ENCODE measurements around the gene MUC6. TPM values are rescaled to one million over a fixed set of nuclear protein-coding genes. Genes with fewer than 3 reads are reported as not detected.

MUC6 gene
- total and polyA plus RNA-seq, 12 donors: 0.01 to 0.07 TPM; not detected in 10

DNA sequence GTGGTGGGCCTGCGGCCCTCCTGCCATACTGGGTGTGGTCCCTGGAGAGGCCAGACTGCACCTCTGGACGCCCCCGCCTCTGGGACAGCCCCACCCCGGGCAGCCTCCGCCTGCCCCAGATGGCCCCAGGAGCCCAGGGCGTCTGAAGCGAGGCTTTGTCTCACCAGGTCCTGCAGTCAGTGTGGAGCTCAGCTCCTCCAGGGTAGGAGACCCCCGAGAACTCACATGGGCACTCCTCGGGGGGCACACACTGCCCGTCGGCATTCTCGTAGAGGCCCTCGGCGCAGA, 10.4 kb downstream of the MUC6 start:
- no peak for DNase-seq

DNA sequence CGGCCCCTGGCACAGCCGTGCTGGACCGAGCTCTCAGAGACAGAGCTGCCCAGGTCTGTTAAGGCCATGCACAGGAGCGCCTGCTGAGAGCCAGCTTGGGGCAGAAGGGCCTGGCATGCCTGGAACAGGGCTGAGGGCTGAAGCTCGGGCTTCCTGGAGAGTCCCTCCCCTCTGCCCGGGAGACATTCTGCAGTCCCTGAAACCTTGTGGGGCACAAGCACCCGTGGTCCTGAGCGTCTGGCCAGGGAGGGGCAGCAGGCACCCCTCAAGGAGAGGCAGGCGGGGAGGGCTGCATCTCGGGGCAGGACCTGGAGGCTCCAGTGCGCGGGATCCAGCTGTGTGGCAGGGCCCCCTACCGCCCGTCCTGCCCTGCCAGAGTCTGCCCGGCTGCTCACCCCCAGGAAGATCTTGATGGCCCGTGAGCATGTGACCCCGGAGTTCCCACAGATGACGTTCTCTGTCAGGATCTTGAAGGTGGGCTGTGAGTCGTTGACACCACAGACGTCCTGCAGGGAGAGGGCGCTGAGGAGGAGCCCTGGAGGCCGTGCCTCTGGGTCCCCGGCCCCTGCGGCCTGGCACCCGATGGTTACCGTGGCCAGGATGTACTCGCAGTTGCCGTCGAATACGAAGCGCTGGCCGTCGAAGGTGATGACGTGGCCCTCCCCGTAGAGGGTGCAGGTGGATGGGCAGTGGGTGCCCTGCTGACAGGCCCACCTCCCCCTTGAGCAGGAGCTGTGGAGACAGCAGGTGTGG, 10.9 kb downstream of the MUC6 start:
- no peak overlapping the region for H3K27ac ChIP-seq
- no peaks in the 10 kb centered on the region for H3K36me3 ChIP-seq
- H3K9me3 ChIP-seq: no peaks in the 10 kb centered on the region
- DNase-seq (no peak), ATAC-seq (no peak)
- no peaks in the 10 kb centered on the region for H3K4me1 ChIP-seq
- no peaks in the 10 kb centered on the region for H3K27me3 ChIP-seq
- whole genome bisulfite sequencing, 2 donors: 71 to 72% methylated on average over 35 of the region's 35 CpGs
- TF ChIP-seq, protein P1, sequence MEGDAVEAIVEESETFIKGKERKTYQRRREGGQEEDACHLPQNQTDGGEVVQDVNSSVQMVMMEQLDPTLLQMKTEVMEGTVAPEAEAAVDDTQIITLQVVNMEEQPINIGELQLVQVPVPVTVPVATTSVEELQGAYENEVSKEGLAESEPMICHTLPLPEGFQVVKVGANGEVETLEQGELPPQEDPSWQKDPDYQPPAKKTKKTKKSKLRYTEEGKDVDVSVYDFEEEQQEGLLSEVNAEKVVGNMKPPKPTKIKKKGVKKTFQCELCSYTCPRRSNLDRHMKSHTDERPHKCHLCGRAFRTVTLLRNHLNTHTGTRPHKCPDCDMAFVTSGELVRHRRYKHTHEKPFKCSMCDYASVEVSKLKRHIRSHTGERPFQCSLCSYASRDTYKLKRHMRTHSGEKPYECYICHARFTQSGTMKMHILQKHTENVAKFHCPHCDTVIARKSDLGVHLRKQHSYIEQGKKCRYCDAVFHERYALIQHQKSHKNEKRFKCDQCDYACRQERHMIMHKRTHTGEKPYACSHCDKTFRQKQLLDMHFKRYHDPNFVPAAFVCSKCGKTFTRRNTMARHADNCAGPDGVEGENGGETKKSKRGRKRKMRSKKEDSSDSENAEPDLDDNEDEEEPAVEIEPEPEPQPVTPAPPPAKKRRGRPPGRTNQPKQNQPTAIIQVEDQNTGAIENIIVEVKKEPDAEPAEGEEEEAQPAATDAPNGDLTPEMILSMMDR (IDR thresholded peaks at IDR 0.05): no peak
- intact Hi-C loops (cut with DNase I): no loop called here
- no peak overlapping the region for H3K4me3 ChIP-seq

More for the DNA sequence above, 10.4 kb downstream of the MUC6 start:
- H3K4me1 ChIP-seq: no peaks in the 10 kb centered on the region
- 92 to 94% methylated on average over 14 of the region's 14 CpGs for WGBS, 2 donors
- no peak overlapping the region for H3K27ac ChIP-seq
- no peaks in the 10 kb centered on the region for H3K36me3 ChIP-seq
- TF ChIP-seq, protein P1 (IDR thresholded peaks at IDR 0.05): no peak
- no peak overlapping the region for H3K4me3 ChIP-seq
- intact Hi-C loops (cut with DNase I): no loop called here
- no peaks in the 10 kb centered on the region for H3K9me3 ChIP-seq
- peak in 1 of 8 donors; percentile 12 for ATAC-seq
- no peaks in the 10 kb centered on the region for H3K27me3 ChIP-seq

DNA sequence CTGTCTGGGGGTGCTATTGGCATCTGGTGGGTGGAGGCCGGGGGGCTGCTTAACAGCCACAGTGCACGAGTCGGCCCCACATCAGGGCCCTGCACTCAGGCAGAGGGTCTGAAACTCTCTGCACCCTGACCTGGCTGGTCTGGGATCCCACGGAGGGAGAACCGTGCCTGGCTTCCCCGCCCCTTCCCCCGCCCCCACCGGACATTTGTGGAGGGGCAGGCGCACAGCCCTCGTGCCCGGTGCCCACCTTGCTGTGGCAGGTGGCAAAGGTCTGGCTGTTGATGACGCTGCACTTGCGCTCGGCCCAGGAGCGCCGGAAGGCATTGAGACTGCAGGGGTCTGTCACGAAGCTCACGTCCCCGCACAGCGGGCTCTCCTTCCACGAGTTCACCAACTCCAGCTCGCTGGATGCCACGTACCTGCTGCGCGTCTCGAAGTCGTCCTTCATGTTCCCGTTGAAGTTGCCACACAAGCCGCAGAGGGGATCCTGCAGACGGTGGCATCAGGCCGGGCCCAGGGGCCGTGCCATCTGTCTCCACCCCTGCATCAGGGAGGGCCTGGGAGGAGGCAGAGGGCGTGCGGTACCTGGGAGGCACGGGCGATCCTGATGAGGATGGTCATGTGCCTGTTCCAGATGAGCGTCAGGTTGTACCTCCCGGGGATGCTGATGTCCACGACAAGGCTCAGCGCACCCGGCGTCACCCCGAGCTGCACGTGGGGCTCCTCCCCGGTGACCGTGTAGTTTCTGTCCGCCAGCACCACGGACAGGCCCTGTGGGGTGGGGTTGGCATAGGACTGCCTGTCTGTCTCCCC, 11.7 kb downstream of the MUC6 start:
- no peak for DNase-seq
- TF ChIP-seq, protein P1 (IDR thresholded peaks at IDR 0.05): no peak

DNA sequence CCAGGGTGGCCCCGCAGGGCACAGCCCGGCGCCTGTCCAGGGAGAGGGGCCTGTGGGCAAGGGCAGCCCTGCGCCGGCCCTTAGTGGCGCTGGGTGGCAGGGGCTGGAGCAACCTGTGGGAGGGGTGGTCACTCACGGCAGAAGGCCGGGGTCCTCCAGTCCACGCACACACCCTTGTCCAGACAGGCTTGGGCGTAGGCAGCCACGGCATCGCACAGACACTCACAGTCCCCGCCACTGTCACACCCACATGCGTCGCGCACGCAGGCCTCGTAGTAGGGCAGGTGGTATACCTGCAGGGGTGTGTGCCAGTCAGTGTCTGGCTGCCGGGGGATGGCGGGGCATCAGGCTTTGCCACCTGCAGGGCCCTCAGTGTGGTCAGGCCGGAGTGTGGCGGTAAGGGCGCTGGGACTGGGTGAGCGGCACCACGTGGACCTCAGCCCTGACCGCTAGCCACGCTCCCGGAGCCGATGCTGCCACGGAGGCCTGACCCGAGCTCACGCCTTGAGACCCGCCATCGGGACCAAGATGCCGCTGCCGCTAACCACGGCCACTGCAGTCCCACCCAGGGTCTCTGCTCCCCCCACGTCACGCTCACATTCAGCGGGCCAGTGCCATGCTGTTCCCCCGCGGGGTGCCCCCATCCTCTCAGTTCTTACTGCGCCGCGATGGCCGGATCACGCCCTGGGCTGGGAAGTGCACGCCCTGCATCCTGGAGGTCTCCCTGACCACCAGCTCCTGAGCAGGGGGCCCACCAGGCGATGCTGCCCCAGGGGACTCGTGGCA, 12.5 kb downstream of the MUC6 start:
- DNase-seq: no peak

More for the DNA sequence above, 11.7 kb downstream of the MUC6 start:
- Histone ChIP-seq H3K36me3 (no peaks in the 10 kb centered on the region), H3K27ac (no peak overlapping the region), H3K9me3 (no peaks in the 10 kb centered on the region), H3K4me1 (no peaks in the 10 kb centered on the region), H3K4me3 (no peak overlapping the region), H3K27me3 (no peaks in the 10 kb centered on the region)
- ATAC-seq: no peak
- WGBS, 2 donors: 87 to 89% methylated on average over 48 of the region's 48 CpGs
- intact Hi-C loops (cut with DNase I): no loop called here

More for the DNA sequence above, 12.5 kb downstream of the MUC6 start:
- no peak overlapping the region for H3K27ac ChIP-seq
- WGBS, 2 donors: 97% methylated on average over 50 of the region's 50 CpGs
- H3K4me1 ChIP-seq: no peaks in the 10 kb centered on the region
- H3K27me3 ChIP-seq: no peaks in the 10 kb centered on the region
- no peak overlapping the region for H3K4me3 ChIP-seq
- H3K9me3 ChIP-seq: no peaks in the 10 kb centered on the region
- intact Hi-C loops (cut with DNase I): no loop called here
- TF ChIP-seq, protein P1 (IDR thresholded peaks at IDR 0.05): no peak
- H3K36me3 ChIP-seq: no peaks in the 10 kb centered on the region
- peak in 1 of 8 donors; percentile 10 for ATAC-seq

Measured in heart right ventricle (tissue), 16 donors.